HEK293 (cell line): Measurements from ENCODE around the gene AKR1A1.
A peak's percentile ranks its signal among the peaks of the same experiment; 100 is the strongest.

Experiments used
- FEZF1 ChIP-seq: fragments of 450-650 bp; formaldehyde crosslinking; IDR thresholded peaks from 2 replicates; pipeline ENCODE4 v1.5.1; 2016; ENCODE audit warnings: missing biosample characterization, missing genetic modification characterization
- GLIS1 ChIP-seq: fragments of 450-650 bp; formaldehyde crosslinking; IDR thresholded peaks from 2 replicates; pipeline ENCODE4 v1.5.1; 2016; ENCODE audit warnings: missing biosample characterization, missing genetic modification characterization
- HOXA7 ChIP-seq: sonication (generic); formaldehyde crosslinking; IDR thresholded peaks from 2 replicates; pipeline ENCODE4 v1.8.1; 2022; ENCODE audit warnings: missing genetic modification reagents, borderline replicate concordance
- KLF1 ChIP-seq: fragments of 450-650 bp; formaldehyde crosslinking; IDR thresholded peaks from 2 replicates; pipeline ENCODE4 v1.5.1; 2016; ENCODE audit warnings: missing biosample characterization, missing genetic modification characterization
- PRDM4 ChIP-seq: fragments of 450-650 bp; formaldehyde crosslinking; IDR thresholded peaks from 2 replicates; pipeline ENCODE4 v1.5.1; 2017; ENCODE audit warnings: missing biosample characterization, missing genetic modification characterization
- SP7 ChIP-seq: fragments of 450-650 bp; formaldehyde crosslinking; IDR thresholded peaks from 2 replicates; pipeline ENCODE4 v1.5.1; 2016; ENCODE audit warnings: missing biosample characterization, missing genetic modification characterization
- TCF7L2 ChIP-seq: IDR thresholded peaks from 2 replicates; pipeline ENCODE4 v1.6.1; 2011; ENCODE audit warnings: low read depth, mild to moderate bottlenecking, inconsistent platforms, low read length, moderate library complexity, borderline replicate concordance
- YY2 ChIP-seq: fragments of 450-650 bp; formaldehyde crosslinking; IDR thresholded peaks from 2 replicates; pipeline ENCODE4 v1.5.1; 2016; ENCODE audit warnings: missing biosample characterization, missing genetic modification characterization
- ZBTB11 ChIP-seq: fragments of 450-650 bp; formaldehyde crosslinking; conservative IDR thresholded peaks from 2 replicates; pipeline ENCODE4 v1.5.1; 2016; ENCODE audit warnings: low read depth, missing biosample characterization, missing genetic modification characterization
- ZBTB21 ChIP-seq: fragments of 450-650 bp; formaldehyde crosslinking; IDR thresholded peaks from 2 replicates; pipeline ENCODE4 v1.5.1; 2017; ENCODE audit warnings: missing biosample characterization, missing genetic modification characterization
- ZEB2 ChIP-seq: fragments of 450-650 bp; formaldehyde crosslinking; IDR thresholded peaks from 2 replicates; pipeline ENCODE4 v1.5.1; 2016; ENCODE audit warnings: missing biosample characterization, missing genetic modification characterization
- ZNF114 ChIP-seq: fragments of 450-650 bp; formaldehyde crosslinking; IDR thresholded peaks from 2 replicates; pipeline ENCODE4 v1.5.0; 2017; ENCODE audit warnings: missing biosample characterization, missing genetic modification characterization
- ZNF121 ChIP-seq: fragments of 450-650 bp; formaldehyde crosslinking; IDR thresholded peaks from 2 replicates; pipeline ENCODE4 v1.5.1; 2016; ENCODE audit warnings: missing biosample characterization, missing genetic modification characterization
- ZNF138 ChIP-seq: fragments of 450-650 bp; formaldehyde crosslinking; IDR thresholded peaks from 2 replicates; pipeline ENCODE4 v1.5.1; 2016; ENCODE audit warnings: missing biosample characterization, missing genetic modification characterization, borderline replicate concordance
- ZNF19 ChIP-seq: fragments of 450-650 bp; formaldehyde crosslinking; IDR thresholded peaks from 2 replicates; pipeline ENCODE4; 2016; ENCODE audit warnings: missing biosample characterization, missing genetic modification characterization, low read depth
- ZNF202 ChIP-seq: fragments of 450-650 bp; formaldehyde crosslinking; IDR thresholded peaks from 2 replicates; pipeline ENCODE4 v1.5.1; 2016; ENCODE audit warnings: missing biosample characterization, missing genetic modification characterization, borderline replicate concordance
- ZNF211 ChIP-seq: fragments of 450-650 bp; formaldehyde crosslinking; IDR thresholded peaks from 2 replicates; pipeline ENCODE4 v1.5.1; 2016; ENCODE audit warnings: low read depth, missing biosample characterization, missing genetic modification characterization
- ZNF221 ChIP-seq: fragments of 450-650 bp; formaldehyde crosslinking; IDR thresholded peaks from 2 replicates; pipeline ENCODE4 v1.5.1; 2017; ENCODE audit warnings: missing biosample characterization, missing genetic modification characterization, borderline replicate concordance
- ZNF266 ChIP-seq: fragments of 450-650 bp; formaldehyde crosslinking; IDR thresholded peaks from 2 replicates; pipeline ENCODE4 v1.5.1; 2016; ENCODE audit warnings: missing biosample characterization, missing genetic modification characterization, low read depth
- ZNF302 ChIP-seq: fragments of 450-650 bp; formaldehyde crosslinking; IDR thresholded peaks from 2 replicates; pipeline ENCODE4 v1.5.1; 2016; ENCODE audit warnings: missing biosample characterization, missing genetic modification characterization, low read depth
- ZNF311 ChIP-seq: fragments of 450-650 bp; formaldehyde crosslinking; IDR thresholded peaks from 2 replicates; pipeline ENCODE4 v1.5.1; 2017; ENCODE audit warnings: missing biosample characterization, missing genetic modification characterization, borderline replicate concordance
- ZNF404 ChIP-seq: fragments of 450-650 bp; formaldehyde crosslinking; IDR thresholded peaks from 2 replicates; pipeline ENCODE4 v1.5.1; 2017; ENCODE audit warnings: missing biosample characterization, missing genetic modification characterization
- ZNF416 ChIP-seq: fragments of 450-650 bp; formaldehyde crosslinking; IDR thresholded peaks from 2 replicates; pipeline ENCODE4 v1.5.1; 2016; ENCODE audit warnings: missing biosample characterization, missing genetic modification characterization
- ZNF426 ChIP-seq: fragments of 450-650 bp; formaldehyde crosslinking; IDR thresholded peaks from 2 replicates; pipeline ENCODE4 v1.5.1; 2017; ENCODE audit warnings: missing biosample characterization, missing genetic modification characterization, mild to moderate bottlenecking, inconsistent platforms, moderate library complexity
- ZNF510 ChIP-seq: fragments of 450-650 bp; formaldehyde crosslinking; IDR thresholded peaks from 2 replicates; pipeline ENCODE4 v1.5.1; 2018; ENCODE audit warnings: mild to moderate bottlenecking, missing genetic modification characterization, missing biosample characterization; ENCODE audit not compliant: insufficient replicate concordance
- ZNF549 ChIP-seq: fragments of 450-650 bp; IDR thresholded peaks from 2 replicates; pipeline ENCODE4 v1.5.1; 2018; ENCODE audit warnings: missing biosample characterization, missing genetic modification characterization, mild to moderate bottlenecking, inconsistent platforms, moderate library complexity
- ZNF571 ChIP-seq: fragments of 450-650 bp; formaldehyde crosslinking; IDR thresholded peaks from 2 replicates; pipeline ENCODE4 v1.5.0; 2017; ENCODE audit warnings: missing biosample characterization, missing genetic modification characterization
- ZNF621 ChIP-seq: fragments of 450-650 bp; formaldehyde crosslinking; IDR thresholded peaks from 2 replicates; pipeline ENCODE4 v1.5.1; 2017; ENCODE audit warnings: missing biosample characterization, missing genetic modification characterization
- ZNF629 ChIP-seq: fragments of 450-650 bp; formaldehyde crosslinking; IDR thresholded peaks from 2 replicates; pipeline ENCODE4 v1.5.1; 2017; ENCODE audit warnings: missing biosample characterization, missing genetic modification characterization
- ZNF639 ChIP-seq: fragments of 450-650 bp; formaldehyde crosslinking; IDR thresholded peaks from 2 replicates; pipeline ENCODE4 v1.5.1; 2016; ENCODE audit warnings: missing biosample characterization, missing genetic modification characterization
- ZNF654 ChIP-seq: fragments of 450-650 bp; formaldehyde crosslinking; IDR thresholded peaks from 2 replicates; pipeline ENCODE4 v1.5.1; 2016; ENCODE audit warnings: low read depth, missing biosample characterization, missing genetic modification characterization
- ZNF658 ChIP-seq: fragments of 450-650 bp; formaldehyde crosslinking; IDR thresholded peaks from 2 replicates; pipeline ENCODE4; 2016; ENCODE audit warnings: missing biosample characterization, missing genetic modification characterization
- ZNF768 ChIP-seq: fragments of 450-650 bp; formaldehyde crosslinking; IDR thresholded peaks from 2 replicates; pipeline ENCODE4 v1.5.1; 2018; ENCODE audit warnings: missing biosample characterization, mild to moderate bottlenecking, missing genetic modification characterization
- ZNF792 ChIP-seq: fragments of 450-650 bp; formaldehyde crosslinking; IDR thresholded peaks from 2 replicates; pipeline ENCODE4 v1.5.1; 2016; ENCODE audit warnings: missing biosample characterization, missing genetic modification characterization
- ZNF830 ChIP-seq: fragments of 450-650 bp; IDR thresholded peaks from 2 replicates; pipeline ENCODE4 v1.5.0; 2018; ENCODE audit warnings: missing biosample characterization, missing genetic modification characterization, low read depth, mild to moderate bottlenecking, moderate library complexity

AKR1A1 gene

GRCh38 chr1:45550401-45551351, at the start of gene AKR1A1 (continued):
- TF ChIP-seq ZNF549 (tag by site-specific recombination) (no peak), ZNF114 (tag by site-specific recombination) (no peak), SP7 (peak; percentile 83), KLF1 (peak; percentile 65), ZNF311 (tag by site-specific recombination) (no peak), ZNF621 (tag by site-specific recombination) (no peak), ZNF19 (tag by site-specific recombination) (no peak), TCF7L2 (no peak), ZNF830 (no peak), ZNF639 (tag by site-specific recombination) (no peak), ZNF654 (tag by site-specific recombination) (no peak), ZNF792 (tag by site-specific recombination) (no peak), PRDM4 (tag by site-specific recombination) (peak; percentile 28; the same call in 1 of the 2 replicates), ZBTB21 (tag by site-specific recombination) (no peak), ZNF404 (no peak), ZNF571 (tag by site-specific recombination) (no peak), ZEB2 (peak; percentile 80), ZNF768 (tag by site-specific recombination) (no peak), ZNF510 (tag by site-specific recombination) (no peak), ZNF416 (tag by site-specific recombination) (no peak), HOXA7 (CRISPR knock-in tag) (no peak), ZBTB11 (tag by site-specific recombination) (peak; percentile 71), ZNF426 (no peak), ZNF121 (no peak), GLIS1 (peak; percentile 58; the same call in 1 of the 2 replicates), ZNF266 (tag by site-specific recombination) (no peak), ZNF138 (tag by site-specific recombination) (no peak), YY2 (tag by site-specific recombination) (no peak), ZNF221 (tag by site-specific recombination) (no peak), ZNF202 (tag by site-specific recombination) (no peak), ZNF629 (tag by site-specific recombination) (peak; percentile 74), FEZF1 (tag by site-specific recombination) (no peak), ZNF302 (tag by site-specific recombination) (no peak), ZNF211 (no peak), ZNF658 (no peak)
